LHCN-M2 (cell line): ENCODE results near the gene IKZF1. TPM values are rescaled to one million over a fixed set of nuclear protein-coding genes. Genes with fewer than 3 reads are reported as not detected.

Experiments used
- DNase-seq: peaks from one replicate; pipeline ENCODE4 v3.0.0-alpha.2; 2012; ENCODE audit warnings: low read depth
- total RNA-seq: library from RNA; depleted of rRNA; stranded (reverse); fragments of >200 nt; gene quantifications from 2 replicates; pipeline ENCODE4 v1.2.3, GENCODE V29; 2014

The IKZF1 gene
- total RNA-seq, 1 experiment from 2014 or later = not detected

DNA sequence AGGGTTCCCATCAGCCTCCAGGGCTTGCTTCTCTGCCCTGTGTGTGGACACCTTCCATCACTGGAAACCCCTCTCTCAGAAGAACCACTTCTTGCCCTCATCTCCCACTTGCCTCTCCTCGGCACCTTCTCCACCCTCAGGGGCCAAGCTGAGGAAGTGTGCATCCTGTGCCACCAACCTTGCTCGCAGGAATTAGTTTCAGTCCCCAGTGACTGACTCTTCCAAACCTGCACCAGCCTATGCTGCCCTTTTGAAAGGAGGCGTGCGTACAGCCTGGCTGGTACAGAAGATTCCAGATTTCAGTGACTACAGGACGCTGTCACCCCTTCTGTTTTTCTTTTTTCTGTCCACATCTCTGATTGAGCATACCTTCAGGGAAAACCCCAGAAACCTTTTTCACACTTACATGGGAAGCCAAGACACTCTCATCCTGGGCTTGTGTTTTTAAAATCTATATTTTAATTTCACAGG is 67.1 kb downstream of the IKZF1 start:
- no peak for DNase-seq

DNA sequence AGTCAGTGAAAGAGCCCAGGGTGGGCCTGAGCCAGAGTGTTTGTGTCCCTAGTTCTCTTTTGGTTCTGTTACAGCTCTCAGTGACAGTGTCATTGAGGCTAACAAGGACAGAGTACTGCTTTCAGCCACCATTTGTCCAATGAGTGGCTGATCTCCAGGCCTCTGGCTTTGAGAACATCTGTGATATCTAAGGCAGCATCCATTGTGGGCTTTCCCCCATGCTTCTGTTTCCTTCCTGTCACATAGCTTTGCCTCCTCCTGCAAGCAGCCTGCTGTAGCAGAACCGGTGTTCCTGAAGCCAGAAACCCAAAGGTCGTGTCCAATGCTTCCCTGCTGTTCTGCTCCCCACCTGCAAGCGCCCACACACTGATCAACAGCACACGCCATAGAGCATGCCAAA is 68.4 kb downstream of the IKZF1 start:
- DNase-seq = no peak

DNA sequence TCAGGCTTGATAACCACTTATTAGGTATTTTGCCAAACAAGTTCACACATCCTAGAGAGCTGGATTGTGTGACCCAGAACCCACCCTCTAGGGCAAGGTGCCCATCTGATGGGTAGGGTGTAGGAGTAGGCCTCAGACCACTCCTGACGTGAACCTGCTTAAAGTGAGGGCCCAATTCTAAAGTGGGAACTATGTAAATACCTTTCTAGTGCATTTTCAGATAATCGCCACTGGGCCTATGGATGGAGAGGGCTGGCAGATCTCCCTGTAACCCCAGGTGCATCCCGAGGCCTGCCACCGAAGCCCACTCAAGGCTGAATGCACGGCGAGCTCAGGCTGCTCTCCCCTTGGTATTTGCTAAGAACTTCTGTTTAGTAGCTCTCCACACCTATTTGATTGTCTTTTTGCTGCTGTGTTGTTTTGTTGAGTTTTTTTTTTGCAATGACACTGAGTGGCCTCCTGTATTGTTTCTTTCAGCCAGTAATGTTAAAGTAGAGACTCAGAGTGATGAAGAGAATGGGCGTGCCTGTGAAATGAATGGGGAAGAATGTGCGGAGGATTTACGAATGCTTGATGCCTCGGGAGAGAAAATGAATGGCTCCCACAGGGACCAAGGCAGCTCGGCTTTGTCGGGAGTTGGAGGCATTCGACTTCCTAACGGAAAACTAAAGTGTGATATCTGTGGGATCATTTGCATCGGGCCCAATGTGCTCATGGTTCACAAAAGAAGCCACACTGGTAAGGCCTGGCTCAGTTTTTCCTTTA is 71.7 kb downstream of the IKZF1 start:
- no peak for DNase-seq

DNA sequence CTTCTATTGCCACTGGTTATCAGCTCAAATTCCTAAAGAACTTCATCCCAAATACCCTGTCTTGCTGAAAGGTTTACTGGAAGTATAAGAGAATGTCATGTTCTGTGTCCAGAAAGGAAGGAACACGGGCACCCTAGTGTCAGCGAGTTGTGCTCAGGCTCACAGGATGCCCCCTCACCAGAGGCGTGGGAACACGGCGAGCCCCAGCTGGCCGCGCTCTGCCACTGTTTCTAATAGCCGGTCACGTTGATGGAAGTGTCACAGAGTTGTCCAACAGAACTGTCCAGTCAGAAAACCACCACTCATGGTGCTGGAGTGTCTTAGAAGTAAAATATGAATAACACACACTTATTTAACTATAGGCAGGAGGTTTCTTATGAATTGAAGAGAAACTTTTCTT is 72.8 kb downstream of the IKZF1 start:
- no peak for DNase-seq

DNA sequence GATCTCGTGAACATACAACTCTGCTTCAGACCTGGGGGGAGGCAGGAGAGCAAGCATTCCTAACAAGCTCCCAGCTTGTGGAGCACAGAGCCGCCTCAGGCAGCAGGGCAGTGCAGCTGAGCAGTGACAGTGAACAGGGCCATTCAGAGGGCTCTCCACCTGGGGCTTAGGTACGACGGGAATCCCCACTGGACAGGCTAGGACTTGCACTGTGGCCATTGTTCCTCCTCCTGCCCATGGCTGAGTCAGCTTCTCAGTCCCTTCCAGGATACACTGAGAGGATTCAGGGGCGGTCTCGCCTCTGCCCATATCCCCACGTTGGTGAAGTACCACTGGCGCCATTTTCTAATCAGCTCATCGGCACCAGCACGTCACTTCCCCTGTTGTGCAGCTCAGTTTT is 74.6 kb downstream of the IKZF1 start:
- DNase-seq = no peak

DNA sequence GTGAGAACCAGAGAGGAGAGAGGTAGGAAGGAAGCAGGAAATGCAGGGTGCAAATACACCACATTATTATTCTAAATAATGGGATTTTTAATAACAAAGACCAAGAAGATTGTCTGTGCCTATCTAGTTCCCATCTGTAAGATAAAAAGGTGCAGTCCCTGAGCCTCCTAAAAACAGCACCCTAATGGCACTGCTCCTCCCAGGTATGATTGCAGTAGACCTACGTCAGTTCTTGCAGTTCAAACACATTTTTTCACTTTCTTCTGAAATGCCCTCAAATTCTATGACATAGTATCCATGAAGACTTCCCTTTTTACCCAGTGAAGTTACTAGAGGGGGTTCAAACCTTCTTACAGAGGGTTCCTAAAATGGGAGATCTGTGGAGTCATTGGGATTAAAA is 75.0 kb downstream of the IKZF1 start:
- DNase-seq = no peak

DNA sequence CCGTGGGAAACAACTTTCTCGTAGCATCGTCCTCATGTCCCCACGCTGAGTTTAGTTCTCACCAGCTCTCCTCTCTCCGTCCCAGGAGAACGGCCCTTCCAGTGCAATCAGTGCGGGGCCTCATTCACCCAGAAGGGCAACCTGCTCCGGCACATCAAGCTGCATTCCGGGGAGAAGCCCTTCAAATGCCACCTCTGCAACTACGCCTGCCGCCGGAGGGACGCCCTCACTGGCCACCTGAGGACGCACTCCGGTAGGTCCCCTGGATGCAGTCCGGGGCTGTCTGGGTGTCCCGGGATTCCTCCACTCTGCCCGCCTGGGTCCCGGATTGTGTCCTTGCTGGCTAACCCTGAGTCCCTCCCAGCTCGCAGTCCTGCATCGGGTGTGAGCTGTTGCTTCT is 77.9 kb downstream of the IKZF1 start:
- DNase-seq = no peak

DNA sequence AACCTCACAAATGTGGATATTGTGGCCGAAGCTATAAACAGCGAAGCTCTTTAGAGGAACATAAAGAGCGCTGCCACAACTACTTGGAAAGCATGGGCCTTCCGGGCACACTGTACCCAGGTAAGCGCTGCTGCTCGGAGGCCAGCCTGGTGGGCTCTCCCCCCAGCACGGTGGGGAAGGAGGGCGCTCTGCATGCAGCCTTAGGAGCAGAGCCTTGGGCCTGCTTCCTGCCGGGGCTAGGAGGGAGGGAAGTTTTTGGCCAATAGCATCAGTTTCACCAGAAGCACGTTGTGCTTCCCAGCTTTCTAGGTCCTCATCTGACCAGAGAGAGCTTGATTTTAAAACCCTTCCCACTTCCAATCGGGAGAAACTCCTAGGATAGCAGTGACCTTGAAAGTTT is 82.8 kb downstream of the IKZF1 start:
- no peak for DNase-seq

DNA sequence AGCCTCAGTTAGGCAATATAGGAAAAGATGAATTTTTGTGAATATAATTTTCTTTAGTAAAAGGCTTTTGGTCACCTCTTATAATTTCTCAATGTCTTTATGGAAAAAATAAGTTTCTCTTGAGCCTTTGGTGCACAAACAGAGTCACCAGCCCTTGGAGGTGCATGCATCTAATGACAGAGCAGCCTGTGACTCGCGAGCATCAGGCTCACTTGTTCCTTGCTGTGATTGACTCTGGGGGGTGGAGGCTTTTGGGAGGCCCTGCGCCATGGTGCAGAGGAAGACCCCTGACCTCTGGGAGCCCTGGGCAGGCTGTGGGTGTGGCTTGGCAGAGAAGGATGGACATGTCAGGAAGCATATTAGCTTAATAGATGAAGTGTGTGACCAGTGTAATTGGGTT is 85.4 kb downstream of the IKZF1 start:
- no peak for DNase-seq

DNA sequence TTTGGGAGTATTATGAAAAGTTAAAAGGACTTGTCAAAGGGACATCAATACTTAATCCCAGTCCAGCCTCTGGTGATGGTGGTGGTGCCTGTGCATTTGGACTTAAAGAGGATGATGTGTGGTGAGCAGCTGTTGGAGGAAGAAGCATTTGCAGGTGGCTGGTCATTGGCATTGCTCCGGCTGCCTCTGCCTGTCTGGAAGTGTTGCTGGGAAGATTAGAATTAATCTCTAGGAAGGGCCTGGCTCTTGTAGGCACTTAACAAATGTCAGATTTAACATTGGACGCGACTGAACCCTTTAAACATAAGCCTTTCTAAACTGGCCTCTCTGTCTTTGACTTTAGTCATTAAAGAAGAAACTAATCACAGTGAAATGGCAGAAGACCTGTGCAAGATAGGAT is 86.9 kb downstream of the IKZF1 start:
- DNase-seq = no peak

DNA sequence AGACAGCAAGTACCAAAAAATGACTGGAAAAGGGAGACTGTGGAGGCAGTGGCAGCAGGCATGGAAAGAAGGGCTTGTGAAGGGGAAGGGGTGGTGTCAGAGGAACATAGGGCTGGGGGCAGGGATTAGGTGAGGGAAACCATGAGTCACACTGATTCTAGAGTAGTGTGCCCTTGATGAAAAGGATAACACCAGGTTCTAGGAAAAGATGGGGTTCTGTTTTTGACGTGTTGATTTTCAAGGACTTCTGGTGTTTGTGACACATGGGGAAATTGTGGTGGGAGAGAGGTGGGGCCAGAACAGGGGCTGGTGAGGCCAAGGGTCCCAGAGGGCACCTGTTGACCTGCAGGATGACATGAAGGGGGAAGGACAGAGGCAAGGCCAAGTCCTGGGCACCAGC is 88.6 kb downstream of the IKZF1 start:
- no peak for DNase-seq

DNA sequence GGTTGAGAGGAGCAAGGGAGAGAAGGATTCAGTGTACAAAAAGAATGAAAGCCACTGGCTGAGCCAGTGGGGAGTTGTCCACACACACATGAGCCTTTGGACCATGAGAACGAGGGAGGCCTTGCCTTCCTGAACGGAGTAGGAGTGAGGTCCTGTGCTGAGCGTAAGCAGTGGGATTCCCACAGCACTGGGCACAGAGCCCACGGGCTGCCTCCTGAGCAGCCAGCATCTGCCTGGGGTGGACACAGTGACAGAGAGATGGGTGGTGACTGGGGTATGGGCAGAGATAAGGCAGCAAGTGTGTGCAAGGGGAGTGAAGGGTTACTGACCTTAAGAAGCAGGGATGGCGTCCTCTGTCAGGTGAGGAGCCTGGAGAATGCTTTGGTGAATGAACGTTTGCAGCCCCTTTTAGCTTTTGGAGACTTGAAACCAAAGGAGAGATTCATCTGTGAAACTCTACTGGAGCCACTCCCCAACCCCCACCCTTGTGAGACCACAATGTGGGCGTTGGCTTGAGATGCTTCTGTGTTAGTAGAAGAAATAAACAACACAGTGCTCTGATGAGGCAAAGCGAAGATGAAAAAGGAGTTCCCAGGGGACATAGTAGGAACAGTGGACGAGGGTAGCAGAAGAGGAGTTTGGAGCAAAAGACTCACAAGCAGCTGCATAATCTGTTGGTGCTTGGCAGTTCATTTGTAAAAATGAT is 89.2 kb downstream of the IKZF1 start:
- DNase-seq = no peak

DNA sequence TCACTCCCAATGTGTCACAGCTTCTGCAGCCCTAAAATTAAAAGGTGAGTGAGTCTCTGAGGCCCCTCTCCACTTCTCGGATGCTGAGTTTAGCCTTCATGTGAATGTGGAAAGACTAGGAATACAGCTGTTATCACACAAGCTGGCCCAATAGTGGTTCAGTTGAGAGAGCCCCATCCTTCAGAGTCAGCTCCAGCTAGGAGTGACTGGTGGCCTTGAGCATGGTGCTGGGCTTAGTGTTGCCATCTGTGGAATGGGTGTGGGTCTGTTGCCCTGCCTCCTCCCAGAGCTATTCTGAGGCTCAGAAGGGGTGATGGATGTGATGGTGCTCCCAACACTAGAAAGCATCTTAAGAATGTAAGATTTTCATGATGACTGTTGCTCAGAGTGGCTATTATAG is 89.8 kb downstream of the IKZF1 start:
- DNase-seq = no peak

DNA sequence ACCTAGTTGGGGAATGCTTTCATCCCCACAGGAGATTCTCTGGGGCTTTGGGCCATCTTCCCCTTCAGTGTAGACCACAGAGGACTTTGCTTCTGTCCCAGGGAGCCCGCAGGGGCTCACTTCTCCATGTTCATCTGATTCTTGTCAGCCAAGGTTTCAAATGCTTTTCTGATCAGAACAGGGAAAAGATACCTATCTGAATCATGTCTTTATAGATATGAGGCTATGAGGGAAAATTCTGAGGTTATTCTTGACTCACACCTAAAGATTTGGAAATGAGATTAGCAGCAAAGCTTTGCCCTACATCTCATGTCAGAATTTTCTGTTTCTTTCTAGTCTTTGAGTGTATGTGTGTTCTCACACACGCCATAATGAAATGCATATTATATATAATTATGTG is 92.3 kb downstream of the IKZF1 start:
- DNase-seq = no peak

DNA sequence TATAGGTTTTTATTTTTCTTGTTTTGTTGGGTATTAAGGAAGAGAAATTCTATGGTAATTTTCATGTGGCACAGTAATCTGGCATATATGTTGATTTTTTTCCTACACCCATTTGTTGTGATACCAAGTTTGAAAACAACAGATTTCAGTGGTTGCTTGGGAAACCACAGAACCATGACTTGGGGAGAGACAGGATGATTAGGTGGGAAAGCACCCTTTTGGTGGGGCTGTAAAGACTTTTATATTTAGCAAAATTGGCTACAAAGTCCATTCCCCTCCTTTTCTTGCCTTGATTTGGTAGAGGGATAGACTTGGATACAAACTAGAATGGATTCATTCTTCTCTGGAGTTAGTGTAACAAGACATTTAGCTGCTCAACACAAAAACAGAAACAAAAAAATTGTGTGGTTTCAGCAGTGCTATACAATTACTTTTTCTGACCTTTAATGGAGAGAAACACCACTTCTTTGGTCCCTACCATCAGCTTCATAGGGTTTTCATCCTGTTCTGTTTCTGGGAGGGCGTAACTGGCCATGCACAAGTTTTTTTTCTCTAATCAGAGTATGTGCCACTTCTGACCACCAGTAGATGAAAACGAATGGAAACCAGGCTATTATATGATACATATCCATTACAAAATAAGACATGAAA is 92.9 kb downstream of the IKZF1 start:
- no peak for DNase-seq

DNA sequence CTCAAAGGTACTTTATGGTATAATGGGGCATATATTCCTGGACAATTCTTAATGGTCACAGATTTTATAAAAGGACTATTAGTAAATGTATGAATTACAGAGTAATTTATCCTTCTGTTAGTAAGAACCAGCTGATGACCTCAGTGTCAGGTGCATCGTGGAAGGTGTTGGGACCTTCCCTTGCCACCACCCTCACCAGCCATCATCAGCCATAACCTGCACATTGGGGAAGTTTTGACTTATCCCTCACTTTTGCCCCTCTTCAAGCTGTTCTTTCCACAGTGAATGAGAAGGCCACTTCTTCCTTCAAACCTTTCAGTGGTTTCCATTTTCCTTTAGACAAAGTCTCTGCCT is 93.4 kb downstream of the IKZF1 start:
- DNase-seq = no peak

DNA sequence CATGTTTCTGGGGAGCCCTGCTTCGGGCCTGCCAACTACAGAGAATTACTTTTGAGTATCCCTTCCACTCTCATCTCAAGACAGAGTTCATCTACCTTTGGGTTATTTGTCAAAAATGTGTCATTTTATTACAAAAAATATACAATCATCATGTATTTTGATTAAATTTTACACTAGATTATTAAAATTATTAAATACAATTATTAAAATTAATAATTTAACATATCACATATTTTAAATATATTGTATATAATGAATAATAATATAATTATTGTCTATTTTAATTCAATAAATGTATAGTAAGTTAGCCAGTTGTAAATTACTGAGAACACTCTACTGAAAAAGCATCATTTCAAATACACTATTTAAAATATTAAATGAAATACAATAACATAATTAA is 94.7 kb downstream of the IKZF1 start:
- no peak for DNase-seq

DNA sequence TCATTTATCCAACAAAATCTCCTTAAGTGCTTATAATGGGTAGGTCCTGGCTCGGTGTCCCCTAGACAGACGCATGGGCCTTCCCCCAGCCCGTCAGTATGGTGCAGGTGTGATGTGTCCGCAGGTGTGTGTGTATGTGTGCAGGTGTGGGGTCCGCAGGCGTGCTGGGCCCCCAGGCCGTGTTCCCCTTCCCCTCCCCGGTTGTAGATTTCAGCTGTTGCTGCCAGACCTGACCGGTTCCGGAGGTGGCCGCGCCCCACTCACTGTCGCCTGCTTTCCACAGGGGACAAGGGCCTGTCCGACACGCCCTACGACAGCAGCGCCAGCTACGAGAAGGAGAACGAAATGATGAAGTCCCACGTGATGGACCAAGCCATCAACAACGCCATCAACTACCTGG is 95.1 kb downstream of the IKZF1 start:
- no peak for DNase-seq

DNA sequence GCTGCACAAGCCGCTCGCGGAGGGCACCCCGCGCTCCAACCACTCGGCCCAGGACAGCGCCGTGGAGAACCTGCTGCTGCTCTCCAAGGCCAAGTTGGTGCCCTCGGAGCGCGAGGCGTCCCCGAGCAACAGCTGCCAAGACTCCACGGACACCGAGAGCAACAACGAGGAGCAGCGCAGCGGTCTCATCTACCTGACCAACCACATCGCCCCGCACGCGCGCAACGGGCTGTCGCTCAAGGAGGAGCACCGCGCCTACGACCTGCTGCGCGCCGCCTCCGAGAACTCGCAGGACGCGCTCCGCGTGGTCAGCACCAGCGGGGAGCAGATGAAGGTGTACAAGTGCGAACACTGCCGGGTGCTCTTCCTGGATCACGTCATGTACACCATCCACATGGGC is 95.6 kb downstream of the IKZF1 start:
- DNase-seq = no peak

DNA sequence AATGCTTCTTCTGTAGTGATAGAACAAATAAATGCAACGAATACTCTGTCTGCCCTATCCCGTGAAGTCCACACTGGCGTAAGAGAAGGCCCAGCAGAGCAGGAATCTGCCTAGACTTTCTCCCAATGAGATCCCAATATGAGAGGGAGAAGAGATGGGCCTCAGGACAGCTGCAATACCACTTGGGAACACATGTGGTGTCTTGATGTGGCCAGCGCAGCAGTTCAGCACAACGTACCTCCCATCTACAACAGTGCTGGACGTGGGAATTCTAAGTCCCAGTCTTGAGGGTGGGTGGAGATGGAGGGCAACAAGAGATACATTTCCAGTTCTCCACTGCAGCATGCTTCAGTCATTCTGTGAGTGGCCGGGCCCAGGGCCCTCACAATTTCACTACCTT is 99.9 kb downstream of the IKZF1 start:
- DNase-seq = peak; percentile 5

DNA sequence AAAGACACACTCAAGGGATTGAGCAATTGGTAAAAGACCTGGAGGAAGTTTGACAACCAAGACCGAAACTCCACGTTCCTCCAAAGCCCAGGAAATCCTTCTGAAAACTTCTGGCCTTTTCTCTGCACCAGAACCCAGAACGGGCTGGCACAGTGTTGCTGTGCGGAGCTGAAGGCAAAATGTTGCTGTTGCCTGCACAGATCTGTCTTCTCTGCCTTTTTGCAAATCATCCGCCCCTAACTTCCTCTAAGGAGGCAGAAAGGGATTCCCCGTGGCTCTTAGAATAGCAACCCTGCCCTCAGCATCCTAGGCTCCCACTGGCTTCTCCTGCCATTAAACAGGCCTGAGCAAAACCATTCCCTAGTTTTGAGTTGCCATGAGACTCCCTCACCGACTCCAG is 100.7 kb downstream of the IKZF1 start:
- no peak for DNase-seq

DNA sequence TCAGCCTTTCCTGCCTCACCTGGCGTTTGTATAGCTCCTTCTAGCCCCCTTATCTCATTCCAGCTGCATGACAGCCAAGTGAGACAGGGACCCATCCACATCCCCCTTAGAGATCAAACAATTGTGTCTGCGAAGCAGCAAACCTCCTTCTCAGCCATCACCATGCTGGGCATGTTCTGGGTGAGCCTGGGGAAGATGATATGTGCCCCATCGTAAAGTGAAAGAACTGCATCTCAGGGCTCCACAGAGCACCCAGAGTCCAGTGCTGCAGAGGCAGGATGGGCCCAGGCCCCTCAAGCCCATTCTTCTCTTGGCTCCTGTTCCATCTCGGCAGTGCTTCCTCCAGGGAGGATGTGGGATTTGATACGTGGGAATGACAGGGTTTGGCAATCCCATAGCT is 102.4 kb downstream of the IKZF1 start:
- DNase-seq = no peak
